Lung (tissue), 13 donors: ENCODE results near the gene ABHD12B. TPM values are rescaled to one million over a fixed set of nuclear protein-coding genes. Genes with fewer than 3 reads are reported as not detected.

Experiments
- ATAC-seq: fragments of 200-7000 bp; cut with Tn5 transposase; one replicate; pipeline ENCODE4 v1.9.1; 2020; ENCODE audit warnings: moderate number of reproducible peaks; ENCODE audit not compliant: insufficient read depth, low FRiP score
- DNase-seq, 3 donors: peaks; one replicate each; pipeline ENCODE4 v3.0.0-alpha.2; 2013 to 2017
- H3K27ac ChIP-seq, 2 donors: one replicate each; pipeline ENCODE4 v1.5.1; 2013; ENCODE audit warnings: mild to moderate bottlenecking in 2 of 2, moderate library complexity in 2 of 2, control low read depth in 1 of 2, inconsistent platforms in 1 of 2, low read depth in 1 of 2, low read length in 1 of 2
- H3K27me3 ChIP-seq, 3 donors: one replicate each; pipeline ENCODE4 v1.5.1; 2013; ENCODE audit warnings: low read length in 2 of 3; ENCODE audit not compliant: control insufficient read depth in 3 of 3, insufficient read depth in 3 of 3
- H3K36me3 ChIP-seq, 4 donors: one replicate each; pipeline ENCODE4 v1.5.1; 2013; ENCODE audit warnings: low read length in 4 of 4, mild to moderate bottlenecking in 1 of 4, moderate library complexity in 1 of 4; ENCODE audit not compliant: control insufficient read depth in 4 of 4, insufficient read depth in 4 of 4
- H3K4me1 ChIP-seq, 5 donors: one replicate each; pipeline ENCODE4 v1.5.1; 2013; ENCODE audit warnings: low read length in 5 of 5, mild to moderate bottlenecking in 2 of 5, moderate library complexity in 1 of 5; ENCODE audit not compliant: control insufficient read depth in 5 of 5, insufficient read depth in 5 of 5
- H3K4me3 ChIP-seq: one replicate; pipeline ENCODE4 v1.5.1; 2013; ENCODE audit warnings: mild to moderate bottlenecking, control low read depth, moderate library complexity
- H3K9ac ChIP-seq, 2 donors: one replicate each; pipeline ENCODE4 v1.5.1; 2013; ENCODE audit warnings: low read length in 2 of 2, control low read depth in 1 of 2; ENCODE audit not compliant: insufficient read depth in 1 of 2
- H3K9me3 ChIP-seq, 4 donors: one replicate each; pipeline ENCODE4 v1.5.1; 2013; ENCODE audit warnings: low read length in 3 of 4, mild to moderate bottlenecking in 1 of 4, moderate library complexity in 1 of 4; ENCODE audit not compliant: control insufficient read depth in 4 of 4, insufficient read depth in 3 of 4
- WGBS, 2 donors: extraction: QIAGEN DNeasy Blood & Tissue Kit; methylation state at CpG; one replicate each; pipeline ENCODE4 v1.1.7; 2013; 5-methylcytosine and 5-hydroxymethylcytosine counted together
- polyA plus RNA-seq, 2 donors: library from polyadenylated mRNA; stranded (reverse); fragments of 200-250 nt; gene quantifications; one replicate each; pipeline ENCODE4 v1.2.1, GENCODE V29; 2013
- small RNA-seq: library from RNA; depleted of rRNA; stranded (forward); fragments of <200 nt; gene quantifications from one replicate; pipeline ENCODE3, GENCODE V24; 2014; ENCODE audit warnings: low replicate concordance
- total RNA-seq, 2 donors: library from RNA; depleted of rRNA in 1 of 2; stranded (reverse); fragments of >200 nt in 1 of 2; gene quantifications; one replicate each; pipeline ENCODE4 v1.2.1, GENCODE V29; 2014 to 2021
- TF ChIP-seq, protein P1 (sequence below): IDR thresholded peaks from 2 replicates; pipeline ENCODE4 v1.5.1; 2012; ENCODE audit warnings: mild to moderate bottlenecking; ENCODE audit errors: control extremely low read depth, extremely low read depth
- donor health status: control.
- donor health status: control.
- donor health status: Bipolar disorder and iron deficiency.
- donor health status: healthy.
- donor health status: DM: yes; HTN: yes; CAD: no.

ABHD12B gene
- total and polyA plus RNA-seq, 4 donors: 0.56 to 1.0 (median 0.95) TPM; not detected in 1

GRCh38 chr14:50951032-50951431 is 79.2 kb downstream of the ABHD12B start:
- Histone ChIP-seq H3K27me3 (no peaks in the 10 kb centered on the region), H3K27ac (no peak overlapping the region), H3K9me3 (peaks cover 0 to 1% (median 0%) of the 10 kb centered on the region in 4 donors), H3K4me3 (no peak overlapping the region), H3K36me3 (no peaks in the 10 kb centered on the region), H3K4me1 (no peaks in the 10 kb centered on the region), H3K9ac (no peak overlapping the region)
- TF ChIP-seq, protein P1, sequence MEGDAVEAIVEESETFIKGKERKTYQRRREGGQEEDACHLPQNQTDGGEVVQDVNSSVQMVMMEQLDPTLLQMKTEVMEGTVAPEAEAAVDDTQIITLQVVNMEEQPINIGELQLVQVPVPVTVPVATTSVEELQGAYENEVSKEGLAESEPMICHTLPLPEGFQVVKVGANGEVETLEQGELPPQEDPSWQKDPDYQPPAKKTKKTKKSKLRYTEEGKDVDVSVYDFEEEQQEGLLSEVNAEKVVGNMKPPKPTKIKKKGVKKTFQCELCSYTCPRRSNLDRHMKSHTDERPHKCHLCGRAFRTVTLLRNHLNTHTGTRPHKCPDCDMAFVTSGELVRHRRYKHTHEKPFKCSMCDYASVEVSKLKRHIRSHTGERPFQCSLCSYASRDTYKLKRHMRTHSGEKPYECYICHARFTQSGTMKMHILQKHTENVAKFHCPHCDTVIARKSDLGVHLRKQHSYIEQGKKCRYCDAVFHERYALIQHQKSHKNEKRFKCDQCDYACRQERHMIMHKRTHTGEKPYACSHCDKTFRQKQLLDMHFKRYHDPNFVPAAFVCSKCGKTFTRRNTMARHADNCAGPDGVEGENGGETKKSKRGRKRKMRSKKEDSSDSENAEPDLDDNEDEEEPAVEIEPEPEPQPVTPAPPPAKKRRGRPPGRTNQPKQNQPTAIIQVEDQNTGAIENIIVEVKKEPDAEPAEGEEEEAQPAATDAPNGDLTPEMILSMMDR: no peak
- DNase-seq (no peak), ATAC-seq (no peak)
- 96 to 98% methylated on average over 6 of the region's 6 CpGs for WGBS, 2 donors

- H3K27me3 ChIP-seq: no peaks in the 10 kb centered on the region
- DNase-seq (no peak), ATAC-seq (no peak)
- H3K4me1 ChIP-seq: no peaks in the 10 kb centered on the region
- H3K4me3 ChIP-seq: no peak overlapping the region
- H3K36me3 ChIP-seq: no peaks in the 10 kb centered on the region
- 31 to 75% methylated on average over 1 of the region's 1 CpG for WGBS, 2 donors
- TF ChIP-seq, protein P1: no peak
- no peak overlapping the region for H3K27ac ChIP-seq
- H3K9me3 ChIP-seq: peaks cover 0 to 1% (median 0%) of the 10 kb centered on the region in 4 donors
- H3K9ac ChIP-seq: no peak overlapping the region
These were observed 81.6 kb downstream of the ABHD12B start for GRCh38 chr14:50953502-50953901.

Small RNA genes within 50 kb of the gene (small RNA-seq; reads per million reads assigned to genes)
- gene RF00593: not detected

Other genes starting within 250 kb of the ABHD12B start
- gene SAV1, start 203.7 kb upstream of the ABHD12B start, total RNA-seq: 10 to 100 TPM; 31.1 to 76.1 TPM
- gene SAV1, start 203.7 kb upstream of the ABHD12B start, polyA plus RNA-seq: 10 to 100 TPM; 17.9 to 27.5 TPM
- 10 to 100 TPM; 36.0 to 38.6 TPM for gene NIN, start 40.9 kb upstream of the ABHD12B start, total RNA-seq
- 10 to 100 TPM in 1 of 2 donors, 1 to 10 TPM in 1; 5.2 to 12.4 TPM for gene NIN, start 40.9 kb upstream of the ABHD12B start, polyA plus RNA-seq
- gene PYGL, start 72.4 kb downstream of the ABHD12B start, total RNA-seq: 10 to 100 TPM; 41.2 to 49.4 TPM
- gene PYGL, start 72.4 kb downstream of the ABHD12B start, polyA plus RNA-seq: 10 to 100 TPM; 18.7 to 85.4 TPM
- gene TRIM9, start 223.1 kb downstream of the ABHD12B start, total RNA-seq: 1 to 10 TPM in 1 of 2 donors, under 1 TPM in 1; 0.63 to 1.3 TPM
- under 1 TPM; 0.08 to 0.38 TPM for gene TRIM9, start 223.1 kb downstream of the ABHD12B start, polyA plus RNA-seq